Measurements from ENCODE around the gene RER1.

The RER1 gene

GRCh38 chr1:2363847-2364513, 27.7 kb upstream of the RER1 start:
- Mint-ChIP-seq H3K27ac (no peak overlapping the region), H3K4me3 (no peak overlapping the region), H3K27me3 (no peaks in the 10 kb centered on the region), H3K4me1 (peaks cover 6% of the 10 kb centered on the region), H3K9me3 (peaks cover 10 to 13% of the 10 kb centered on the region in 2 donors)
- ATAC-seq (no peak), DNase-seq (no peak)

- no peaks in the 10 kb centered on the region for H3K4me1 Mint-ChIP-seq
- no peak overlapping the region for H3K4me3 Mint-ChIP-seq
- peaks cover 6 to 10% of the 10 kb centered on the region in 2 donors for H3K9me3 Mint-ChIP-seq
- H3K27me3 Mint-ChIP-seq, result no peaks in the 10 kb centered on the region
- H3K27ac Mint-ChIP-seq, result no peak overlapping the region
- ATAC-seq, result no peak
- no peak for DNase-seq
These were observed 23.4 kb upstream of the RER1 start for GRCh38 chr1:2368053-2368744.

GRCh38 chr1:2372551-2373490, 18.8 kb upstream of the RER1 start:
- H3K27ac Mint-ChIP-seq, result no peak overlapping the region
- H3K9me3 Mint-ChIP-seq, result no peaks in the 10 kb centered on the region
- no peaks in the 10 kb centered on the region for H3K27me3 Mint-ChIP-seq
- DNase-seq (no peak), ATAC-seq (no peak)
- no peaks in the 10 kb centered on the region for H3K4me1 Mint-ChIP-seq
- no peak overlapping the region for H3K4me3 Mint-ChIP-seq

GRCh38 chr1:2373551-2374251, 17.9 kb upstream of the RER1 start:
- Mint-ChIP-seq H3K4me1 (no peaks in the 10 kb centered on the region), H3K27me3 (no peaks in the 10 kb centered on the region)
- no peak for ATAC-seq

GRCh38 chr1:2374252-2375155, 17.1 kb upstream of the RER1 start:
- no peak for ATAC-seq

More at GRCh38 chr1:2373551-2374251, 17.9 kb upstream of the RER1 start:
- Mint-ChIP-seq H3K27ac (peak overlapping the region in 1 of 2 donors; percentile 12), H3K9me3 (no peaks in the 10 kb centered on the region), H3K4me3 (no peak overlapping the region)
- DNase-seq, result no peak

GRCh38 chr1:2375246-2375922, 16.3 kb upstream of the RER1 start:
- Mint-ChIP-seq H3K4me3 (no peak overlapping the region), H3K9me3 (no peaks in the 10 kb centered on the region), H3K27ac (no peak overlapping the region), H3K27me3 (no peaks in the 10 kb centered on the region), H3K4me1 (no peaks in the 10 kb centered on the region)
- no peak for ATAC-seq
- DNase-seq, result no peak

More at GRCh38 chr1:2374252-2375155, 17.1 kb upstream of the RER1 start:
- H3K4me3 Mint-ChIP-seq, result no peak overlapping the region
- H3K27ac Mint-ChIP-seq, result no peak overlapping the region
- DNase-seq, result no peak
- no peaks in the 10 kb centered on the region for H3K27me3 Mint-ChIP-seq
- no peaks in the 10 kb centered on the region for H3K9me3 Mint-ChIP-seq
- H3K4me1 Mint-ChIP-seq, result no peaks in the 10 kb centered on the region

GRCh38 chr1:2375923-2376260, 15.7 kb upstream of the RER1 start:
- no peaks in the 10 kb centered on the region for H3K9me3 Mint-ChIP-seq
- no peak for ATAC-seq

GRCh38 chr1:2376261-2376741, 15.3 kb upstream of the RER1 start:
- H3K27me3 Mint-ChIP-seq, result no peaks in the 10 kb centered on the region
- H3K9me3 Mint-ChIP-seq, result no peaks in the 10 kb centered on the region
- ATAC-seq, result no peak
- H3K4me1 Mint-ChIP-seq, result no peaks in the 10 kb centered on the region
- H3K4me3 Mint-ChIP-seq, result no peak overlapping the region
- H3K27ac Mint-ChIP-seq, result no peak overlapping the region
- DNase-seq, result no peak

More at GRCh38 chr1:2375923-2376260, 15.7 kb upstream of the RER1 start:
- H3K4me3 Mint-ChIP-seq, result no peak overlapping the region
- H3K4me1 Mint-ChIP-seq, result no peaks in the 10 kb centered on the region
- no peak for DNase-seq
- no peak overlapping the region for H3K27ac Mint-ChIP-seq
- no peaks in the 10 kb centered on the region for H3K27me3 Mint-ChIP-seq

- Mint-ChIP-seq H3K27me3 (no peaks in the 10 kb centered on the region), H3K4me1 (peaks cover 4% of the 10 kb centered on the region), H3K4me3 (no peak overlapping the region), H3K27ac (no peak overlapping the region), H3K9me3 (no peaks in the 10 kb centered on the region)
- DNase-seq, result no peak
- no peak for ATAC-seq
These were observed 14.5 kb upstream of the RER1 start for GRCh38 chr1:2376931-2377672.

- ATAC-seq (no peak), DNase-seq (no peak)
- Mint-ChIP-seq H3K9me3 (no peaks in the 10 kb centered on the region), H3K4me3 (no peak overlapping the region), H3K4me1 (peaks cover 4% of the 10 kb centered on the region), H3K27me3 (no peaks in the 10 kb centered on the region), H3K27ac (no peak overlapping the region)
These were observed 13.7 kb upstream of the RER1 start for GRCh38 chr1:2377751-2378440.

- Mint-ChIP-seq H3K9me3 (no peaks in the 10 kb centered on the region), H3K27ac (no peak overlapping the region)
- ATAC-seq, result no peak
These were observed 13.2 kb upstream of the RER1 start for GRCh38 chr1:2378441-2378851.

GRCh38 chr1:2378956-2379732, 12.5 kb upstream of the RER1 start:
- H3K9me3 Mint-ChIP-seq, result no peaks in the 10 kb centered on the region
- peaks cover 4% of the 10 kb centered on the region for H3K4me1 Mint-ChIP-seq
- H3K27ac Mint-ChIP-seq, result peak overlapping the region in 1 of 2 donors; percentile 31
- DNase-seq, result no peak
- ATAC-seq, result no peak
- no peaks in the 10 kb centered on the region for H3K27me3 Mint-ChIP-seq
- H3K4me3 Mint-ChIP-seq, result no peak overlapping the region

More at GRCh38 chr1:2378441-2378851, 13.2 kb upstream of the RER1 start:
- no peaks in the 10 kb centered on the region for H3K27me3 Mint-ChIP-seq
- H3K4me1 Mint-ChIP-seq, result peaks cover 4% of the 10 kb centered on the region
- no peak overlapping the region for H3K4me3 Mint-ChIP-seq
- no peak for DNase-seq

Data from stimulated activated naive CD8-positive, alpha-beta T cell treated with anti-CD3 and anti-CD28 coated beads, Interleukin-15, amount 100 ng/mL, for 72 hours (primary cell).